Measurements from ENCODE around the gene GPR6.
A peak's percentile ranks its signal among the peaks of the same experiment; 100 is the strongest.

The GPR6 gene, protein sequence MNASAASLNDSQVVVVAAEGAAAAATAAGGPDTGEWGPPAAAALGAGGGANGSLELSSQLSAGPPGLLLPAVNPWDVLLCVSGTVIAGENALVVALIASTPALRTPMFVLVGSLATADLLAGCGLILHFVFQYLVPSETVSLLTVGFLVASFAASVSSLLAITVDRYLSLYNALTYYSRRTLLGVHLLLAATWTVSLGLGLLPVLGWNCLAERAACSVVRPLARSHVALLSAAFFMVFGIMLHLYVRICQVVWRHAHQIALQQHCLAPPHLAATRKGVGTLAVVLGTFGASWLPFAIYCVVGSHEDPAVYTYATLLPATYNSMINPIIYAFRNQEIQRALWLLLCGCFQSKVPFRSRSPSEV

DNA sequence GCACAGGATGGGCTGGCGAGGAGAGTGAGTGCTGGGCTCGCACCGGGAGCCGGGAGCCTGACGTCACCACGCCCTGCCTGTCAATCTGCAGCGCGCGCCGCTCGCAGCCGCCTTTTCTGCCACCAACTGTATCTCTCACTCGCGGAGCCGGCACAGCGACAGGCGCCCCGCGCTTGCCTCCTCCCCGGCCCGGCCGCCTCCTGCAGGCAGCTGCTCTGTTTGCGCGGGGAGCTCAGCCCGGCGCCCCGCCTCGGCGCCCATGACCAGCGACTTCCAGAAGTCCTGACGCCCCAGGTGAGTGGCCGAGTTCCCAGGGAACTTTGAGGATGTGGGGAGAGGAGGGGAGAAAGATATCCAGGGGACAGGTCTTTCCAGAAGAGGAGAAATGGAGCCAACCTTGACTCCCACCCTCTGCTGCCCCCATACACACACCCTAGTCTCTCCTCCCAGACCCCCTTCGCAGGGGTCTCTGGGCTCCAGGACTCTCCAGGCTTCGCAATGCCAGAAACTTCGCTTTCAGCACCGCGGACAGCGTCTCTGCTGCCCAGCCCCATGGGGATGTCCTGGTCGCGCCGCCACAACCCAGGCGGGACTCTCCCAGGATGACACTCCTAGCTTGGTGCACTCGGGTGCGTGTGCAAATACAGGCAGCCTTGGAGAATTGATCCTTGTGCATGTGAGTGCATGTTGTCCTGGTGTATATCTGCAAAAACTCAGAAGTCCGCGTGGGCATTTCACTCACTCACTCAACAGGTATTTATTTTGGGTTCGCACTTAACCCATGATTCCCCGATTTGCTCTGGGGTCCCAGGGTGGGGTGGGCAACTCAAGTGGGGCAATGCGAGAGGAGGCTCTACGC, at the start of gene GPR6:
TSS of gene GPR6 (plus strand) at position 138 of the 859 bp plus-strand sequence. CDS start 802 bp downstream, outside the sequence.
- peak; percentile 28 for DNase-seq (ENCODE audit: low spot score)

DNA sequence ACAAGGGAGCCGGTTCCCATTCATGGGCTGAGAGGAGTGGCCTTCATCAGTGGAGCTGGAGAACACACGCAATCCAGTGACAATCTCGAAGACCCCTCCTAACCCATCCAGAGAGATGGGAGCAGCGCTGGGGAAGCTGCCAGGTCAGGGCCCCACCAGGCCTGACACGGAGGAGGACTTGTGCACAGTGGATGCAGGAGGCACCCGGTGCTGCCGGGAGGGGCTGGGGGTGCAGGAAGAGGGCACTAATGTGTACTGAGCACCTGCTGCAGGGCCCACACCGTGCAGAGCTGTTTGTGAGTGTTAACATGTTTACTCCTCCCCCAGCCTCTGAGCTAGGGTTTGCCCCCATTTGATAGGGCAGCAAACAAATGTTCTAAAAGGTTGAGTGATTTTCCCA, 43.8 kb upstream of the GPR6 start:
- DNase-seq (ENCODE audit: low spot score): no peak

DNA sequence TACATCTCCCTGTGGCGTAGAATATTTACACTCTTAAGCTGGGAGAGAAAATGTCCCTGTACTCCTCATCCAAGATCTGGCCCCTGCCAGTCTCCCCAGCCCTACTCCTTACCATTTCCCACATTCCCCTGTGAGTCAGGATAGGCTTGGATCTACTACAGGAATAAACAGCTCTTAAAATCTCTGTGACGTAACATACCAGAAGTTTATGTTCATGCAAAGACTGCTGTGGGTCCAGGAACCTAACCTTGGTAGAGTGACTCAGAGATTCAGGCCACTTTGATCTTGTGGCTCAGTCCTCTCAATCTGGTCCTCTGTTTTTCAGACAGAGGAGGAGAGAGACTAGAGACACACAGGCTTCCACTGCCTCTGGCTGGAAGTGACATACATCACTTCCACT, 38.5 kb upstream of the GPR6 start:
- no peak for DNase-seq (ENCODE audit: low spot score)

DNA sequence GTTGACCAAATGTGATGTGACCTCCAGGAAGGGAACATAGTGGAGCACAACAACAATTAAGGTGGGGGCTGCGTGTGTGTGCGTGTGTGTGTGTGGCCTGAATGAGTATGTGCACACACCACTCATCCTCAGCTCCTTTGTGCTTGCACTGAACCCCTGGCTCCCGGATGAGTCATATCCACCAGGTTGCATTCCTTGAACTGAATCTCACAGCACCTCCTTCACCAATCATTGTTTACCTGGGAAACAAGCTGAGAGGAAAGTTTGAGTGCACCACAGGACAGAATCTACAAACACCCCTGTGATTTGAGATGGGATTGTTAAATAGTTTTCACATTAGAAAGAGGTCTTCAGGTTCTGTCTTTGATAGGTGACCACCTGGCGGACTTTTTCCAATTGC, 33.7 kb upstream of the GPR6 start:
- no peak for DNase-seq (ENCODE audit: low spot score)

DNA sequence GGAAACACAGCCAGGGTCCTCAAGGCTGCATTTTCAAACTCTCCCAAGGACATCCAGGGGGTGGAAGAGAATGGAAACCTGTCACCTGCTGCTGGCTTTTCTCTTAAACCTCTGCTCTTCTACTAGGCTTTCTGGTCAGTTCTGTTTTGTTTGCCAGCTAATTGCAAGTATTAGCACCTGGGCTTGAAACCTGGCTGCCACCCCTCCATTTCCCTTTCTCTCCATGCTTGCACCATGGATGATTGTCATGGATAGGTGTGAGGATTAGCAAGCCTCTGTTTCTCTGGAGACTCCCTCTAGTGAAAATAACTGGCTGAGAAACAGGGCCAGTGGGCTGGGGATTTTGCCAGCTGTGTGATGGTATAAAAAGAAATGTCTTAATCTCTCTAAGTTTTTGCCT, 33.0 kb upstream of the GPR6 start:
- no peak for DNase-seq (ENCODE audit: low spot score)

DNA sequence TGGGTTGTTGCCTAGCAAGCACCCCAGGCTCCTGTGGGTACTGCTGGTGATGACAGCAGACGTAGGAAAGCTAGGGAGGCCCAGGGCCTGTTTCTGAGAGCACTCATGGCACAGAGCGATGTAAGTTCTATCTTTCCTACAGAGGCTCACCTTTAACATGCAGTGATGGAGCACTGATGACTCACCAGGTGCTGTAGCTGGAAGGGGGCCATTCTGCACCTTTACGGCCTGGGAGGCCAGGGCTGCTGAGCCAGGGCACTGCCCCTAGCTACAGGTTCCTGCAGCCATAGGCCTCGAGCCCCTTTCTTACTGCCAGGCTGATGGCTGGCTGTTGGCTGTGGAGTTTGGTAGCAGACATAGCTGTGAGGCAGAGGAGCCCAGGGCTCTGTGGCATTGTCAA, 31.1 kb upstream of the GPR6 start:
- no peak for DNase-seq (ENCODE audit: low spot score)

DNA sequence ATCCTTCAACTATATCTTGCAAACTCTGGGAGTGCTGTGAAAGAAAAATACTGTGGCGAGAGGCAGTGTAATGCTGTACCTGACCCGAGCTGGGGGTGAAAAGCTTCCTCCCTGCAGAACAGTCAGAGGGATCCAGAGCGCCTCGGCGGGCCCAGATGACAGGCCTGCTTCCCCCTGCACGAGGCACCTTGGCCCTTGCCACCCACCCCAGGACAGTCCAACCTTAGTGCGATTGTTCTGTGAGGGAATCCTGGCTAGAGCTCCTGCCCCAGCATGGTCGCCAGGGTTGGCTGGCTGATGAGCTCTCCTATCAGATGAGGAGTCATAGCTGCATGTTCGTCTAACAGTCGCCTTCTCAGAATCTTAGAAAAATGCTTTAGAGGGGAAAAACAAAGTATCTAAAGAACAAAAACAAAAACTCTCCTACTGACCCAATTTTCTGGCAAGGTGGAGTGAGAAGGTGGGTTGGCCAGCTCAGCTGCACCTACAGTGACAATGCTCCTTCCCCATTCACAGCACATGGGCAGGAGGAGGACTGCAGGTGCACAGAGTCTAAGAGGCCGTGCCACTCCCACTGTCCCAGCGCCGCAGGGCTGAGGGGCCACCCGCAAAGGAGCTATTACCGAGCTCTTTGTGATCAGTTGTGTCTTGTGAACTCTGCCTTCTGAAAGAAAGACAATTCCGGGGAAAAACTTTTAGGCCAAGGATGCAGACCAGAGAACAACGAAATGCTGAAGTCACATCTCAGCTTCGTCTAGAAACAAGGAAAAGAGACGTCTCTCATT, 28.6 kb upstream of the GPR6 start:
- DNase-seq (ENCODE audit: low spot score): no peak

DNA sequence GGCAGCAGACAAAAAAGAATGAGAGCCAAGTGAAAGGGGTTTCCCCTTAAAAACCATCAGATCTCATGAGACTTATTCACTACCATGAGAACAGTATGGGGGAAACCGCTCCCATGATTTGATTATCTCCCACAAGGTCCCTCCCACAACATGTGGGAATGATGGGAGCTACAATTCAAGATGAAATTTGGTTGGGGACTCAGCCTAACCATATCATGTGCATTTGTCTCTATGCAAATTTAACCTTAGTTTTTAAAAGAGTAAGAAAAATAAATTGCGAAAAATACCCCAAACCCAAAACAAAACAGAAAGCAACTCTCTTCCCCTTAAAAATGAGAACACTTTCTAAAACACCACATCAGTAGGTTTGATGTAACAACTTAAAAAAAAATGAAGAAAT, 22.6 kb upstream of the GPR6 start:
- no peak for DNase-seq (ENCODE audit: low spot score)

DNA sequence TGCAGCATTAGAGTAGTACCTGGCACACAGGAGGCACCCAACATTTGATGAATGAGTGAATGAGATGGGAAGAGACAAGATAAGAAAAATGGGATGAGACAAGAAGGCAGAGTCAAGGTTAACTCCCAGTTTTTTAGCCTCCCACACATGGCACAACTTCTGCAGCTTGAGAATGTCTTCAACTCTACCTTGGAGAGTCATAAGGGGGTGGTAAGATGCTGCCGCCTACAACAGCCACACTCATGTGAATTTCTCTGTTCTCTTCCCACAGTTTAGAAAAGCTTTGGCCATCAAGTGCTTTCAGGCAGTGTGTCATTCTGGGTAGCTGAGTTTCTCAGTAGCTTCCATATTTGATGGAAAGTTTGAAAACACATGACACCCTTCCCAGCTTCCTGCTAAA, 19.5 kb upstream of the GPR6 start:
- DNase-seq (ENCODE audit: low spot score): no peak

DNA sequence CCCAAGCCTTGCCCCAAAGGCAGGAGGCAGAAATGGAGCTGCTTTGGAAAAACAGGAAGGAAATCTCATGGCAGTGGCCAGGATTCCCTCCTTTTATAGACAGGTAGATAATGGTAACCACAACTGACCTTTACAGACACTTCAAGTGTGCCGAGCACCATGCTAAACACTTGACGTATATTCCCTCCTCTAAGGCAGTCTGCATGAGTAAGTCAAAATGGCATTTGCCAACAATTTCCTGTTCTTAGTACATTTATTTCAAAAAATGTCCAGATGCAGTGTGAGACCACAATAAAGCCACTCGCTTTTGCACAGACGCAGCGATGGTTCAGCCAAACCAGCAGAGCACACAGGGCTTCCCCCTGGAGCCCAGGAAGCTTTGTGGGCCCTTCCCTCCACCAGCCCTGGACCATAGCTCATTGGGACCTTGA, 16.5 kb upstream of the GPR6 start:
- DNase-seq (ENCODE audit: low spot score): no peak

DNA sequence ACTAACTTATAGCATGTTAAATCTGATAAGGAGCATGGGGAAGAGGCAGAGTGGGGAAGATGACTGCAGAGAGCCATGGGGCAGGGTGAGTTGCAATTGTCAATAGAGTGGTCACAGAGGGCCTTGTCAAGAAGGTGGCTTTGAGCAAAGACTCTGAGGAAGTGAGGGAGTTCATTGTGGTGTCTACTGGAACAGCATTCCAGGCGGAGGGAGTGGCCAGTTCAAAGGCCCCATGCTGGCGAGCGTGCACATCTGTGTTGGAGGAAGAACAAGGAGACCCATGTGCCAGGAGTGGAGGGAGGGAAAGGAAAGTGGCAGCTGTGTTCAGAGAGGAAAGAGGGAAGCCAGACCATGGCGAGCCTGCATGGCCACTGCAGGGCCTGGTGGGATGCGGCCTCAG, 15.8 kb upstream of the GPR6 start:
- no peak for DNase-seq (ENCODE audit: low spot score)

DNA sequence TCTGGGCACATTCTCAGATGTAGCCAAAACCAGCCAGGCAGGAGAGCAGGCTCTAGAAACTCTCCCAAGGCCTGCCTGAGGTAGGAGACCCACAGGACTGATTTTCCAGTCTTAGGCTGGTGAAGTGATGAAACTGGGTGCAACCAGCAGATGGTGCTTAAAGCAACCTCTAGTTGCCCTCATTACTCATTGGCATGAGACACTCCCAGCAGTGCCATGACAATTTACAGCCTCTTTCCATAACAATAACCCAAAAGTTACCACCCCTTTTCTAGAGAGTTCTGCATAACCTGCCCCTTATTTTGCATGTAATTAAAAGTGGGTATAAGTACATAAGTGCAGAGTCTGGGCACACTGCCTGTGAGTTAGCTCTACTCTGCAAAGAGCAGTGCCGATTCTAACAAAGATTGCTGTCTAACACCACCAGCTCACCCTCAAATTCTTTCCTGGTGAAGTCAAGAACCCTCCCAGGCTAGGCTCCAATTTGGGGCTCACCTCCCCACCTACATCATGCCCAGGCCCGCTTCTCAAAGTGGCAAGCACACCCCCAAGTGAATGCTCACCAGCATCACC, 14.4 kb upstream of the GPR6 start:
- DNase-seq (ENCODE audit: low spot score): no peak

DNA sequence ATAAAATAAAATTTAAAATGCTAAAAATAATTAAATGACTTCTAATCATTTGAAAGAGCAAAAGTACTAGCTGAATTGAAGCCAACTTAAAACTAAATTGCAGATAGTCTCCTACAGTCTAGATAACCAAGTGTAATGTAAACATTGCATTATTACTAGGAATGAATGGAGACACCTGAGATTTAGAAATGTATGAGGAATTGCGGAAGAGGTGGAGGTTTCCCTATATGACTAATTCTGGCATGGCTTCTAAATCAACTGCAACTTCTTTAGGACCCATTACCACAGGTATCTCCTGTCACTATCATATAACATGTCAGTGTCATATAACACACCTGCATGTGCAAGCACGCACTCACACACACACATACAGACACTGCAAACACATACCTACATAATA, 13.2 kb upstream of the GPR6 start:
- no peak for DNase-seq (ENCODE audit: low spot score)

DNA sequence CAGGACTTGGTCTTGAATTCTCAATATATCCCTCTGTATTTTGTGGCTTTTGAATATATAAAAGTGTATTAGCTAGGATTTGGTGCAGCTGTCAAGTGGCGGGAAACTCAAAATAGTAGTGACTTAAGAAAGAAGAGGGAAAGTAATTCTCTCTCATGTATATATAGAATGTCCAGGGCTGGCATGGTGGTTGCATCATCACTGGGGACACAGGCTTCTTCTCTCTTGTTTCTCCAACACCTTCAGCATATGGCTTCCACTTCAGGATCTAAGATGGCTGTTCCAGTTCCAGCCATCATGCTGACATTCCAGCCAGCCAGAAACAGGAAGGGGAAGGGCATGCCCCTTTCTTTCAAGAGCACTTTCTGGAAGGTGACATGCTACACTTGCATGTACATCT, 11.8 kb upstream of the GPR6 start:
- DNase-seq (ENCODE audit: low spot score): no peak

DNA sequence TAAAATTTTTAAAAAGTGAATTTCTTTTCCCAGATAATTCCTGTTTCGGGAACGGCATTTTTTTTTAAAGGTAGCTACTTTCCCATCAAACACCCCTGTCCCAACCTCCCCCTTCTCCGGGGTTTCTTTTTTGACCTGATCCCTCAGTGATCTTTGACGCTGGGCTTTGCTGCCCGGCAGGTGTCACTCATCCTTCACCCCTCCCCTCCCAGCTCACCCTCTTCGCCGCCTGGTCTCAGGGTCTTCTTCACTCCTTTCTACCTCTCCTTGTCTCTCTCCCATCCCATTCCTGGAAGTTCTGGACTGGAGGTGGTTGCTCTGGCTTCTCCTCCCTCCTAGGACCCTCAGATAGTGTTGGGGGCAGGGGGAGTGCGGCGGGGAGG, 329 bp upstream of the GPR6 start:
- no peak for DNase-seq (ENCODE audit: low spot score)

DNA sequence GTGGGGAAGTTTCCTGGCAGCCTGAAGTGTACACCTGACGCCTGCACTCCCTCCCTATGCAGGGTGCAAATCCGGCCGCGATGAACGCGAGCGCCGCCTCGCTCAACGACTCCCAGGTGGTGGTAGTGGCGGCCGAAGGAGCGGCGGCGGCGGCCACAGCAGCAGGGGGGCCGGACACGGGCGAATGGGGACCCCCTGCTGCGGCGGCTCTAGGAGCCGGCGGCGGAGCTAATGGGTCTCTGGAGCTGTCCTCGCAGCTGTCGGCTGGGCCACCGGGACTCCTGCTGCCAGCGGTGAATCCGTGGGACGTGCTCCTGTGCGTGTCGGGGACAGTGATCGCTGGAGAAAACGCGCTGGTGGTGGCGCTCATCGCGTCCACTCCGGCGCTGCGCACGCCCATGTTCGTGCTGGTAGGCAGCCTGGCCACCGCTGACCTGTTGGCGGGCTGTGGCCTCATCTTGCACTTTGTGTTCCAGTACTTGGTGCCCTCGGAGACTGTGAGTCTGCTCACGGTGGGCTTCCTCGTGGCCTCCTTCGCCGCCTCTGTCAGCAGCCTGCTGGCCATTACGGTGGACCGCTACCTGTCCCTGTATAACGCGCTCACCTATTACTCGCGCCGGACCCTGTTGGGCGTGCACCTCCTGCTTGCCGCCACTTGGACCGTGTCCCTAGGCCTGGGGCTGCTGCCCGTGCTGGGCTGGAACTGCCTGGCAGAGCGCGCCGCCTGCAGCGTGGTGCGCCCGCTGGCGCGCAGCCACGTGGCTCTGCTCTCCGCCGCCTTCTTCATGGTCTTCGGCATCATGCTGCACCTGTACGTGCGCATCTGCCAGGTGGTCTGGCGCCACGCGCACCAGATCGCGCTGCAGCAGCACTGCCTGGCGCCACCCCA, 1.2 kb downstream of the GPR6 start:
- DNase-seq (ENCODE audit: low spot score): no peak

DNA sequence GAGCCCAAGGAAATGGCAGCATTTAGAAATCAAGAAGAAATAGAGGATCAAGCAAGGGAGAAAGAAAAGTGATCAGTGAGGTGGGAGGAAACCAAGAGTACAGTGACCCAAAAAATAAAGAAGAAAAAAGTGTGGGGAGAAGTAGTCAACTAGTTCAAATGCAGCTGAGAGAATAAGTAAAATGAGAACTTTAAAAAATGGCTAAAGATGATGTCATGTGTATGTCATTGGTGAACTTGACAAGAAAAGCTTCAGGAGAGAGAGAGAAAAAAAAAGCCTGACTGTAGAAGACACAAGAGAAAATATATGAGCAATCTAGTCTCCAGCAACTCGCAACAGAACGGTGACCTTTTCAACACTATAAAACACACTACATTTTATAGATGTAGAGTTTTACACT, 6.3 kb downstream of the GPR6 start:
- no peak for DNase-seq (ENCODE audit: low spot score)

DNA sequence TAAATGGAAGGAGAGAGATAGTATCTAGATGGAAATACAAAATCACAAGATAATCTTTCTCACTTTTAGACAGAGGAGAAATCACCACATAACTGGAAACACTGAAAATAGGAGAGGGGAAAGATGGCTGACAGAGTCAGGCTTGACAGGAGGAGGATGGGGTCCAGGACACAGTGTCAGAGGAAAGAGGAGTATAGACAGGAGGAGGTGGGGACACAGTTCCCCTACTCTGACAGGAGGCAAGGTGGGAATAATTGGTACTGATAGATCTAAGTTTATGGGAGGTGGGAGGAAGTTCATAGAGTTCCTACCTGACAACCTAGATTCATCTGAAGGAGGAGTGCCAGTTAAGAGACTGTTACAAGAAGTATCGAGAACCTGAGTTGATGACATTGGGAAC, 9.1 kb downstream of the GPR6 start:
- DNase-seq (ENCODE audit: low spot score): no peak

DNA sequence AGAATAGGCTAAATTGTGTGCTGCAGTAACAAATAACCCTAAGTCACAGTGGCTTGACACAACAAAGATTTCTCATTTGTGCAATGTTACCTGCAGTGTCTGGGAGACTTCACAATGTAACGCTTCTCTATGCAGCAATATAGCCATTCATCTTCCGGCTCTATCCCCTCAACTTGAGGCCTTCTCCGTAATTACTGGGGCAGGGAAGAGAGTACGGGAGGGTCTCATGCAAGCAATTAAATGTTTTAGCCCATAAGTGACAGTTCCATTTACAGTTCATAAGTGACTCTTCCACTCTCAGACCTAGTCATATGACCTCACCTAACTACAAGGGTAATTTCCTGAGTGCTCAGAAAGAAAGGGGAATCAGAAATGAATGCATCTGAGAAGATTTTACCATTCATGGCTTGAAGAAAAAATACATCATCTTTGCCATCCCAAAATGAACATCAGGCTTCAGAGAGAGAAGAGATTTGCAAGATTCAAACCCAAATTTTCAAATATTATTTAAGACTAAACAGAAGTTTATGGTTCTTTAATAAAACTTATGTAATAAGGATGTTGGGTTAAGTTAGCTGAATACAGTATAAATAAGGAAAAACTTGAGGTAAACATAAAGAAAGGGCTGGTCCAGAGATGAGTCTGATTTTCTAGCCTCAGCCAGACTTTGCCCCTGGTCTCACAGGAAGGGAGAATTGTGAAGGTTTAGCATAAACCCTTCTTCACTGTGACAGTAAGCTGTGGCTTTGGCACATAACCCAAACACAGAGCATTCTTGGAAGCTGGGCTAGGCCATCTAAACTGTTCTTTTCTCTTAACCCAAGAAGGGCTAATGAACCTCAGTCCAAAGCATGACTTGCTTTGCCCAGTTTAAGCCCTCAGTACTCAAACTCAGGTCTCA, 13.3 kb downstream of the GPR6 start:
- DNase-seq (ENCODE audit: low spot score): no peak

DNA sequence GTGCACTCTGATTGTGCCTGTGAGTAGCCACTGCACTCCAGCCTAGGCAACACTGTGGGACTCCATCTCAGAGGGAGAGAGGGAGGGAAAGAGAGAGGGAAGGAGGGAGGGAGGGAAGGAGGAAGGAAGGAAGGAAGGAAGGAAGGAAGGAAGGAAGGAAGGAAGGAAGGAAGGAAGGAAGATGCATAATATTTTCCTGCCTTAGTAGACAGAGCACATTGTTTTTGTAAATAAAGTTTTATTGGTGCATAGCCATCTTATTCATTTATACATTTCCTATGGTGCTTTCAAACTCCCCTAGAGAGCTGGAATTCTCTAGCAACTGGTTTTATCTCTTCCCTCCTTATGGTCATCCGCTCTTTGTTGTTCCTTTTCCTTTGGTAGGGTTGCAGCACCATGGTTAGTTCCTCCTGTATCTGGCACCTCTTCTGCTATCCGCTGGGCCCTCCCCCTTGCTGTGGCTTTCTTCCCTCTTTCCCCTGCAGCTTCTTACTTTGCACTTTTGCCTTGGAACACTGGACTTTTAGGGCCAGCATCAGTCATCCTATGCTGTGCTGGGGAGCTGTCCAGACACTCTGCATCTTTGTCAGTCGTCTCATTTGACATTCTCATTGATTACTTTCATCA, 20.2 kb downstream of the GPR6 start:
- no peak for DNase-seq (ENCODE audit: low spot score)

All from activated CD4-positive, alpha-beta T cell treated with anti-CD3 and anti-CD28 coated beads, Interleukin-2, Interleukin-4, amounts not matched to agents 100 ng/mL and 50 ng/mL, durations not matched to agents 16 hours and 8 hours (primary cell).